ENCODE measurements around the gene SMIM34.
"Not testable (repeated sequence)": the region's sequence is repeated elsewhere in the genome, so short reads cannot be mapped to it uniquely, and the experiment has no call there.

- not testable (repeated sequence) for TF ChIP-seq POLR2A (IDR thresholded peaks at IDR 0.05; ENCODE audit: low read depth, low read length); POLR2AphosphoS5 (IDR thresholded peaks at IDR 0.05; ENCODE audit: low read depth, low read length); TAF1 (IDR thresholded peaks at IDR 0.05; ENCODE audit: low read depth, low read length); SPI1 (IDR thresholded peaks at IDR 0.05; ENCODE audit: low read depth, low read length); PAX5 (IDR thresholded peaks at IDR 0.05; ENCODE audit: insufficient read depth, low read length, severe bottlenecking); POU2F2 (IDR thresholded peaks at IDR 0.05; ENCODE audit: low read depth, low read length)
These were observed at the start of gene SMIM34 for GRCh38 chr21:34423805-34424204.
